H9 (cell line): ENCODE data around the gene TULP3. TPM values are rescaled to one million over a fixed set of nuclear protein-coding genes. Genes with fewer than 3 reads are reported as not detected.

Experiments
- DNase-seq: peaks from one replicate; pipeline ENCODE4 v3.0.0-alpha.2; 2017
- H2AFZ ChIP-seq: one replicate; pipeline ENCODE4 v1.6.1; 2013; ENCODE audit warnings: mild to moderate bottlenecking, low read length, control low read depth, moderate library complexity
- H2AK5ac ChIP-seq: 2 replicates; pipeline ENCODE4 v1.6.1; 2013; ENCODE audit warnings: low read length, control low read depth, mixed read lengths; ENCODE audit not compliant: insufficient read length
- H2BK120ac ChIP-seq: one replicate; pipeline ENCODE4 v1.6.1; 2013; ENCODE audit warnings: low read depth, mild to moderate bottlenecking, low read length, control low read depth, inconsistent platforms; ENCODE audit not compliant: poor library complexity, severe bottlenecking
- H2BK12ac ChIP-seq: 2 replicates; pipeline ENCODE4 v1.6.1; 2013; ENCODE audit warnings: low read length, control low read depth, mixed read lengths, low read depth; ENCODE audit not compliant: insufficient read length
- H2BK15ac ChIP-seq: 2 replicates; pipeline ENCODE4 v1.6.1; 2013; ENCODE audit warnings: low read depth, low read length, control low read depth
- H2BK20ac ChIP-seq: one replicate; pipeline ENCODE4 v1.6.1; 2013; ENCODE audit warnings: low read depth, mild to moderate bottlenecking, low read length, control low read depth, inconsistent platforms; ENCODE audit not compliant: poor library complexity, severe bottlenecking
- H2BK5ac ChIP-seq: 2 replicates; pipeline ENCODE4 v1.6.1; 2013; ENCODE audit warnings: low read length, control low read depth, mixed read lengths; ENCODE audit not compliant: insufficient read length
- H3K14ac ChIP-seq: 2 replicates; pipeline ENCODE4 v1.6.1; 2013; ENCODE audit warnings: low read length, control low read depth; ENCODE audit not compliant: insufficient read depth
- H3K18ac ChIP-seq: 2 replicates; pipeline ENCODE4 v1.6.1; 2013; ENCODE audit warnings: low read depth, mild to moderate bottlenecking, mixed read lengths, low read length, control low read depth; ENCODE audit not compliant: insufficient read length
- H3K23ac ChIP-seq: 2 replicates; pipeline ENCODE4 v1.6.1; 2013; ENCODE audit warnings: low read length, control low read depth, mixed read lengths, low read depth; ENCODE audit not compliant: insufficient read length
- H3K23me2 ChIP-seq: 2 replicates; pipeline ENCODE4 v1.6.1; 2013; ENCODE audit warnings: low read depth, mild to moderate bottlenecking, mixed read lengths, low read length, control low read depth; ENCODE audit not compliant: insufficient read length, poor library complexity, severe bottlenecking
- H3K27ac ChIP-seq: 2 replicates; pipeline ENCODE4 v1.5.1; 2013; ENCODE audit warnings: low read length, control low read depth, mixed read lengths, low read depth; ENCODE audit not compliant: insufficient read length
- H3K27me3 ChIP-seq: 2 replicates; pipeline ENCODE4 v1.6.1; 2013; ENCODE audit warnings: low read length, control low read depth, inconsistent platforms; ENCODE audit not compliant: insufficient read depth
- H3K4ac ChIP-seq: 2 replicates; pipeline ENCODE4 v1.6.1; 2013; ENCODE audit warnings: low read depth, mild to moderate bottlenecking, control low read depth, inconsistent platforms, low read length, moderate library complexity
- H3K4me1 ChIP-seq: 2 replicates; pipeline ENCODE4 v1.6.1; 2013; ENCODE audit warnings: low read length, control low read depth, inconsistent platforms; ENCODE audit not compliant: insufficient read depth
- H3K4me2 ChIP-seq: 2 replicates; pipeline ENCODE4 v1.6.1; 2013; ENCODE audit warnings: low read length, control low read depth, mixed read lengths; ENCODE audit not compliant: insufficient read length, insufficient read depth
- H3K56ac ChIP-seq: 2 replicates; pipeline ENCODE4 v1.6.1; 2013; ENCODE audit warnings: low read depth, mild to moderate bottlenecking, mixed read lengths, low read length, control low read depth; ENCODE audit not compliant: insufficient read length
- H3K79me1 ChIP-seq: 2 replicates; pipeline ENCODE4 v1.6.1; 2013; ENCODE audit warnings: low read depth, mild to moderate bottlenecking, moderate library complexity, low read length, control low read depth, inconsistent platforms; ENCODE audit not compliant: insufficient read depth, poor library complexity, severe bottlenecking
- H3K79me2 ChIP-seq: 2 replicates; pipeline ENCODE4 v1.6.1; 2013; ENCODE audit warnings: low read length, control low read depth, inconsistent platforms; ENCODE audit not compliant: insufficient read depth
- H3K9ac ChIP-seq: 2 replicates; pipeline ENCODE4 v1.6.1; 2013; ENCODE audit warnings: low read length, control low read depth, mixed read lengths; ENCODE audit not compliant: insufficient read length; ENCODE audit errors: extremely low read depth
- H3K9me3 ChIP-seq: one replicate; pipeline ENCODE4 v1.6.1; 2013; ENCODE audit warnings: low read depth, low read length, inconsistent platforms; ENCODE audit not compliant: control insufficient read depth
- H3T11ph ChIP-seq: one replicate; pipeline ENCODE4 v1.6.1; 2013; ENCODE audit warnings: mild to moderate bottlenecking, low read length, control low read depth, inconsistent platforms
- H4K20me1 ChIP-seq: one replicate; pipeline ENCODE4 v1.6.1; 2013; ENCODE audit not compliant: control insufficient read depth, insufficient read length, insufficient read depth
- H4K5ac ChIP-seq: 2 replicates; pipeline ENCODE4 v1.6.1; 2013; ENCODE audit warnings: low read depth, mild to moderate bottlenecking, mixed read lengths, low read length, control low read depth; ENCODE audit not compliant: insufficient read length
- H4K8ac ChIP-seq: replicated peaks from 2 replicates; pipeline ENCODE4 v1.6.1; 2013; ENCODE audit warnings: low read length, control low read depth, mixed read lengths, low read depth; ENCODE audit not compliant: insufficient read length
- H4K91ac ChIP-seq: 2 replicates; pipeline ENCODE4 v1.6.1; 2013; ENCODE audit warnings: low read depth, mild to moderate bottlenecking, moderate library complexity, mixed read lengths, low read length, control low read depth; ENCODE audit not compliant: insufficient read length
- H3K27ac Mint-ChIP-seq, 3 experiments: 2 replicates in 2 of 3; 3 replicates in 1 of 3; pipeline ENCODE4 v1.8.0; 2020 to 2021; ENCODE audit warnings: mixed read lengths in 3 of 3, mild to moderate bottlenecking in 1 of 3, moderate library complexity in 1 of 3
- H3K27me3 Mint-ChIP-seq: 2 replicates; pipeline ENCODE4 v1.8.0; 2021; ENCODE audit warnings: low read depth, mild to moderate bottlenecking, moderate library complexity, mixed read lengths
- H3K36me3 Mint-ChIP-seq, 3 experiments: 2 replicates in 2 of 3; 3 replicates in 1 of 3; pipeline ENCODE4 v1.8.0; 2020 to 2021; ENCODE audit warnings: low read depth in 3 of 3, mixed read lengths in 3 of 3; ENCODE audit not compliant: insufficient read depth in 1 of 3
- H3K4me1 Mint-ChIP-seq, 2 experiments: 2 replicates each; pipeline ENCODE4 v1.8.0; 2020; ENCODE audit warnings: mixed read lengths in 2 of 2
- H3K4me3 Mint-ChIP-seq, 2 experiments: 2 replicates in 1 of 2; 3 replicates in 1 of 2; pipeline ENCODE4 v1.8.0; 2020 to 2021; ENCODE audit warnings: mild to moderate bottlenecking in 2 of 2, mixed read lengths in 2 of 2, moderate library complexity in 1 of 2
- H3K9me3 Mint-ChIP-seq, 2 experiments: 2 replicates in 1 of 2; 3 replicates in 1 of 2; pipeline ENCODE4 v1.8.0; 2020; ENCODE audit warnings: mild to moderate bottlenecking in 2 of 2, mixed read lengths in 2 of 2, moderate library complexity in 1 of 2
- WGBS: extraction: QIAGEN DNeasy Blood & Tissue Kit; methylation state at CpG from one replicate; pipeline ENCODE4 v1.1.7; 2013; ENCODE audit warnings: missing lambda C conversion rate, low lambda C conversion rate, mixed read lengths; ENCODE audit not compliant: insufficient read length; ENCODE audit errors: extremely low coverage; 5-methylcytosine and 5-hydroxymethylcytosine counted together
- total RNA-seq: library from RNA; stranded (reverse); gene quantifications from 2 replicates; pipeline ENCODE4 v1.2.1, GENCODE V29; 2021
- TF ChIP-seq, protein P1 (sequence below): fragments of 200-600 bp; sonication (generic); conservative IDR thresholded peaks from 3 replicates; pipeline ENCODE4 v1.8.0; 2021; ENCODE audit warnings: antibody characterized with exemption, mild to moderate bottlenecking

TULP3 gene
- total RNA-seq, 1 experiment from 2014 or later, result 22.3 TPM

DNA sequence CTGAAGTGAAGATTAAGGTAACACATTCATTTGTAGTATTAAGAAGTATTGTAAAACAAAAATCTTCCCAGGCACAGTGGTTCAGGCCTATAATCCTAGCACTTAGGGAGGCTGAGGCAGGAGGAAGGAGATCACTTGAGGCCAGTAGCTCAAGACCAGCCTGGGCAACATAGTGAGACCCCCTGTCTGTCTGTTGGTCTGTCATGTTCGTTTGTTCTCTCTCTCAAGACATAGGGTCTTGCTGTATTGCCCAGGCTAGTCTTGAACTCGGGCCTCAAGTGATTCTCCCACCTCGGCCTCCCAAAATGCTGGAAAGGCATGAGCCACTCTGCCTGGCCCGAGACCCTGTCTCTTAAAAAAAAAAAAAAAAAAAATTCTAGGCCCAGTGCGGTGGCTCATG, 6.7 kb downstream of the TULP3 start:
- peaks cover 0 to 3% (median 0%) of the 10 kb centered on the region in 3 experiments; a peak in 1 of 7 replicates for H3K36me3 Mint-ChIP-seq
- no peak overlapping the region for H2BK120ac ChIP-seq
- H3K14ac ChIP-seq, result no peak overlapping the region
- H2BK20ac ChIP-seq, result no peak overlapping the region
- no peak overlapping the region for H3K9ac ChIP-seq
- H3T11ph ChIP-seq, result no peak overlapping the region
- no peak overlapping the region for H2BK15ac ChIP-seq
- no peak overlapping the region for H3K56ac ChIP-seq
- no peaks in the 10 kb centered on the region for H3K23me2 ChIP-seq
- TF ChIP-seq, protein P1, sequence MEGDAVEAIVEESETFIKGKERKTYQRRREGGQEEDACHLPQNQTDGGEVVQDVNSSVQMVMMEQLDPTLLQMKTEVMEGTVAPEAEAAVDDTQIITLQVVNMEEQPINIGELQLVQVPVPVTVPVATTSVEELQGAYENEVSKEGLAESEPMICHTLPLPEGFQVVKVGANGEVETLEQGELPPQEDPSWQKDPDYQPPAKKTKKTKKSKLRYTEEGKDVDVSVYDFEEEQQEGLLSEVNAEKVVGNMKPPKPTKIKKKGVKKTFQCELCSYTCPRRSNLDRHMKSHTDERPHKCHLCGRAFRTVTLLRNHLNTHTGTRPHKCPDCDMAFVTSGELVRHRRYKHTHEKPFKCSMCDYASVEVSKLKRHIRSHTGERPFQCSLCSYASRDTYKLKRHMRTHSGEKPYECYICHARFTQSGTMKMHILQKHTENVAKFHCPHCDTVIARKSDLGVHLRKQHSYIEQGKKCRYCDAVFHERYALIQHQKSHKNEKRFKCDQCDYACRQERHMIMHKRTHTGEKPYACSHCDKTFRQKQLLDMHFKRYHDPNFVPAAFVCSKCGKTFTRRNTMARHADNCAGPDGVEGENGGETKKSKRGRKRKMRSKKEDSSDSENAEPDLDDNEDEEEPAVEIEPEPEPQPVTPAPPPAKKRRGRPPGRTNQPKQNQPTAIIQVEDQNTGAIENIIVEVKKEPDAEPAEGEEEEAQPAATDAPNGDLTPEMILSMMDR, result no peak
- no peak overlapping the region for H3K27ac ChIP-seq
- no peaks in the 10 kb centered on the region for H3K9me3 Mint-ChIP-seq
- no peak overlapping the region for H4K8ac ChIP-seq
- no peak overlapping the region for H3K4me3 Mint-ChIP-seq
- H3K79me2 ChIP-seq, result 0 out of 2 replicates have a peak, but pooled peaks cover 1% of the 10 kb centered on the region
- no peaks in the 10 kb centered on the region for H3K9me3 ChIP-seq
- no peaks in the 10 kb centered on the region for H3K4me1 ChIP-seq
- no peak overlapping the region for H4K5ac ChIP-seq
- H2BK5ac ChIP-seq, result no peak overlapping the region
- no peak overlapping the region for H3K4ac ChIP-seq
- H3K27me3 ChIP-seq, result no peaks in the 10 kb centered on the region
- H2AFZ ChIP-seq, result no peak overlapping the region
- WGBS, result no CpG with 5 or more reads among the region's 5 CpGs
- no peaks in the 10 kb centered on the region for H4K20me1 ChIP-seq
- H4K91ac ChIP-seq, result no peak overlapping the region
- H3K4me2 ChIP-seq, result no peak overlapping the region
- H2BK12ac ChIP-seq, result no peak overlapping the region
- H3K23ac ChIP-seq, result no peak overlapping the region
- peaks cover 2 to 8% of the 10 kb centered on the region in 2 experiments; a peak in 2 of 4 replicates for H3K4me1 Mint-ChIP-seq
- peaks cover 2% of the 10 kb centered on the region for H3K79me1 ChIP-seq
- H3K18ac ChIP-seq, result no peak overlapping the region
- H3K27ac Mint-ChIP-seq, result no peak overlapping the region
- no peak for DNase-seq
- no peak overlapping the region for H2AK5ac ChIP-seq
- no peaks in the 10 kb centered on the region for H3K27me3 Mint-ChIP-seq
